ENCODE data around the gene RTTN.
"Not testable (repeated sequence)": the region's sequence is repeated elsewhere in the genome, so short reads cannot be mapped to it uniquely, and the experiment has no call there.

RTTN gene

DNA sequence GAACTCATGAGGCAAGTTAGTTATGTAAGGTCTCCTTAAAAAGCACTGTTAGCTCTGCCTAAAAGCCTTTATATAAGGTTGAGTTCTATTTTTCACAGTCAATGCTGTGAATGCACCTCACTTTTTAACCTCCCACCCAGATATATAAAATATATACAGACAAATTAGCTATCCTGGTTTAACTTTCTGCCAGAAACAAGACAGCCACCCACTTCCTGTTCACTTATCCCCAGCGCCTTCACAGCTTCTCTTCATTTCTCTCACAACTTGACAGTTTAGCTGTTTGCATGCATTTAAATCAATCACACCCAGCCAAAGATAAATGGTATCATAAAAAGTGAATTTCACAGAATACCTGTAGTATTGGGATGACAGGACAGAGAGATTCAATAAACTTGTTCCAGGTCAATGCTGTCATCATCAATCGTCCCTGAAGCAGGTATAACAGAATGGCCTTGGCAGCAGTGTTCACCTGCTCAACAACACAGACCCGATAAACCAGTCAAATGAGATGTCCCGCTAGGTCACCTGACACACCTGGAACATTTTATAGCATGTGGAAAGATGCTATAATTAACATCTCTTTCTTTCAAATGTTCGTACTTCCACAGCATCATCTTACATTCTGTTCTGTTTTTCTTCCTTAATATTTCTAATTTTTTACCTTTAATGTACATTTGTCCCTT is 55.7 kb downstream of the RTTN start:
- DNase-seq (ENCODE audit: low spot score) = no peak

DNA sequence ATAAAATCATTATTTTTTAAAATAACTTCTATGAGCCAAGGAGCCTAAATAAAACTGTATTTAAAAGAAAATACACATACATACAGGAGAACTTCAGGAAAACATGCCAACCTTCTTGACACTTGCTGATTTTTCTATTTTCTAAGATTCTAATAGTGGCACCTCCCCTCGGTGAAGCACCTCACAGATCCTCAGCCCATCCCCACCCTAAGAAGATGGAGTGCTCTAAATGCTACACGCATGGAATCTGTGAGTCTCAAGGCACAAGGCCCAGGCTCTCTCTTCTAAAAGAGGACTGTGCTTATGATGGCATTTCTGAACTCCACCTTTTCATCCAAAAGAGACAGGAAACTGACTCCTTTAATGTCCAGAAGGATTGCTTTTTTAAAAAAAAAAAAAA is 56.3 kb downstream of the RTTN start:
- DNase-seq (ENCODE audit: low spot score) = no peak

DNA sequence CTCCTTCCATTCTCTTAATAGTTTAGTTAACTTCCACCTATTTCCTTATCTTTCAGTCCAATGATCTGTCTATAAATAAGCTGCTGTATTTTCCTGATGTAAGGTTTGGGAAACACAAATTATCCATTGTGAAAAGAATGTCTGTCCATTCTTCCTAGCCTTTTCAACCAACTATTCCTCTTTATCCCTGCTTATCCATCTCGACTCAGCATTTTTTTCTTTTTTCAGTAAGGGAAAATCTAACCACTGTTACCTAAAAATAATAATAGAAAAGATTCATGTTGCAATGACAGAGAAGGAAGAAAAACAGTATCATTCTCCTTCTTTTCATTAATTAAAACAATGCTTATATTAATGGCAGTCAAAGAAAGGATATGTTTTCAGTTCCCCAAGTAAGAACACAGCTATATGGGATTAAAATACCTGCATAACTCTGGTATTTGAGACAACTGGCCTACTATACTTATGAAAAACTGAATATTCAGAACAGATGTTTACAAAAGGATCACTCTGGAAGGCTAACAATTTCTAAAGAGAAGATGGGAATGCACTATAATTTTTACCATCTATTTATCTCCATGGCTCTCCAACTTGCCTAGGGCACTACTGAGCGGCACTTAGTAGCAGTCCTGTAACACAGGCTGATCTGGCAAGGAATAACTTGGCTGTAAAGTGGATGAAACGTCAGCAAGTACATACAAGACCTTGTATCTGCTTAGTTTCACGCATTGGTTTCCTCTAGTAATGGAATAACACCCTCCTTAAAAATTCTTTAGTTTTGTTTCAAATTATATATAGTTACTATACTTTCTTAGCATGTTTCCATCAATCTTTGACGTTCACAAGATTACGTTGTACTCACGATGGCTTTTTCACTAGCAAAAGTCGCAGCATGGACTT is 57.2 kb downstream of the RTTN start:
- DNase-seq (ENCODE audit: low spot score) = no peak

DNA sequence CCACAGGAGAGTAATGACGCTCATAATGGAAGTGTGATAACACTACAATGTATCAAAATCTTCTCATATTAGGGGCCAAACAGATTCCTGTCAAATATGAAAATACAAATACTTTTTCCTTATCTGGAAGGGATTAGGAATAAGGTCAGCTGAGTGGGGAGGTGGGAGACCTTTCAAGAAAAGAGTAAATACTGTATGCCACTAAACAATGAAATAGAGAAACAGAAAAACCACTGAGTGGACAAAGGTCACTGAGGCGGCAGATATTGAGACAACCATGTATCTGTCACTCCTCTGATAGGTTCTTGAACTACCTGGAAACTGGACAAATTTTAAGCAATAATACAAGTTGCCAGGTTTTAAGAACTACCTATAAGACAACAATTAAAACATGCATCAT is 59.3 kb downstream of the RTTN start:
- DNase-seq (ENCODE audit: low spot score) = no peak

DNA sequence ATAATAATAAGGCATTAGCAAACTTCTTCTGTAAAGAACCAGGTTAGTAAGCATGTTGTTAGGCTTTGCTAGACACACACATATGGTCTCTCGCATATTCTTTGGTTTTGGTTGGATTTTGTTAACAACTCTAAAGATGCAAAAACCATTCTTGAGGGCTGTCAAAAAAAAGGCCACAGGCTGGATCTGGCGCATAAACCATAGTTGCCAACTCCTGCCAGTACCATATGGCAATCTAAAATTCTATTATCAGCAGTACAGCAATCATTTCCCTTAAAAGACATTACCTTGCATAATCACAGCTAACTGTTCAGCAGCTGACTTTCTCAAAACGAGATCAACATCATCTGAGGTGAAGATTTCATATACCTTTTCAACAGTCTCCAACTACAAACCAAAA is 63.5 kb downstream of the RTTN start:
- no peak for DNase-seq (ENCODE audit: low spot score)

DNA sequence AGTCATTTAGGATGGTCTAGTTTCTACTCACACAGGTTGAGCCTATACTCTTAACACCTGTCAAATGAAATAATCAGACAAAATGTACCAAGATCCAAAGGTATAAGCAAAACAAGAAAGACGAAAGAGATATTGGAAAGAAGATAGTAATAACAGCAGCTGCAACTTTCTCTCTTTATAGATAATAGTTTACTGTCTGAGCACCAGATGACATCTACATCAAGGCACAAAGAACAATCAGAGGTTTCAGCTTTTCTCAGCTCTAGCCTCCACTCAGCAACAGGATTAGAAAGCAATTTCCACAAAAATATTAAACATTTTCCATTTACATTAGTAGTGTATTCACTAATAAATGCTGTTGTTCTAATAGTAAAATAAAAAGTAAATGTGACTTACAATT is 66.3 kb downstream of the RTTN start:
- no peak for DNase-seq (ENCODE audit: low spot score)

DNA sequence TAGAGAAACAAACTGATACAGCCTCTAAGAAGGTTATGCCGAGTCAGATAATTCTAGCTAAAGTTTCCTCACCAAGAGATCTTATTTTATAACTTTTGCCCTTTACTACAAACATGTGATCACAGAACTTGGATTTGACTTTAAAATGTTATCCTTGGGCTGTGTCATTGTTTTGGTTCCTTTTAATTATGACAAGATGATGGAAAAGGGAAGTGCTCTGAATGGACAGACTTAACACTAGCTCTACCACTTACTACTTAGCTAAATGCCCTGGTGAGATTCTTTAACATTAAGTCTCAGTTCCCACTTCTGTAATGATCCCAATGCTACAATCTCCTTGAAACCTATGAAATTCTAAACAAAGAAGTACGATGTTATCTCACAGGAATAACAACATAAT is 69.9 kb downstream of the RTTN start:
- DNase-seq (ENCODE audit: low spot score) = no peak

DNA sequence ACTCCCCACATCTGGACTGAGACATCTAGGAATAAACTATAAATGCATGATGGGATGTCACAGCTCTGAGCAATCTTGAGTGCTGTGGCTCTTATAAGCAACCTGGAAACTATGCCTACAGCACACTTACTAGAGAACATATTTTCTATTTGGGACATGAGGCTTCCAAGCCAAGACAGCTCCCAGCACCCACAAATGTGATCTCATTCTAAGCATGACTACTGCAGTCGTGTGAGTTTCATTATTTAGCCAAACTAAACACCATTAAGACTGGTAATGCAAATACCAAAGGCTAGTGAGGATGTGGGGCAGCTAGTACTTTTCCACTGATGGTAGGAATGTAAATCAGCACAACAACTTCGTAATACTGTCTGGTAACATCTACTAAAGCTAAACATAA is 72.5 kb downstream of the RTTN start:
- DNase-seq (ENCODE audit: low spot score) = no peak

DNA sequence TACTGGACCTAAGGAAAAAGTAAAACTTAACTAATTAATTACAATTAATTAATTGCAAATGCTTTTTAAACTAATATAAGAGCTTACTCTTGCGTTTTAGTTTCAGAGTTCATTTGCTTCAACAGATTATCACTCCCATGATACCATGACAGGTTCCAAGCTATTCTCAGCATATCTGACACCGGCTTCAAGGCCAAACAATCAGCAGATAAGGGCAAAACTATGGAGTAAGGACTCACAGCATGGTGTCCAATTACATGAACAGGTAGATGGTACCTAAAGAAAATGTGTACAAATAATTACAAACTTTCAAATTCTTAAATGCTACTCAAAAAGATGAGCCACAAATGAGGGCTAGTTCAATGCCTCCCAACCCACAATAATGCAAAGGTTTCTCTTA is 77.2 kb downstream of the RTTN start:
- DNase-seq (ENCODE audit: low spot score) = no peak

DNA sequence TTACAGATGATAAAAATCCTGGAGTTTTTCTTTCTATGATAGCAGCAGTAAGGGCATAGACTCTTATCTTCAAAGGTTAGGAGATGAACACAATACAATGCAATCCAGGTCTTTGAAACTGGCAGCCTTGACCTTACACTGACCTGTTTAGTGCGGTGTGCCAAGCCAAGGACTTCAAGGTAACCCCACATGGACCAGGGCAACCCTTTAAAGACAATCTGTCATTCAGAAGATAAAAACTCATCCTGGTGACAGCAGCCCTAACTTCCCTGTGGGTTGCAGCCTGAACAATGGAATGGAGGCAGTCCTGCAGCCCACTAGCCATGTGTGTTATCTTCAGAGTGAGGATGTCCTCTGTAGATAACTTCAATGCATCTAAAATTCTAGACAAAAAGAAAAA is 78.1 kb downstream of the RTTN start:
- DNase-seq (ENCODE audit: low spot score) = no peak

DNA sequence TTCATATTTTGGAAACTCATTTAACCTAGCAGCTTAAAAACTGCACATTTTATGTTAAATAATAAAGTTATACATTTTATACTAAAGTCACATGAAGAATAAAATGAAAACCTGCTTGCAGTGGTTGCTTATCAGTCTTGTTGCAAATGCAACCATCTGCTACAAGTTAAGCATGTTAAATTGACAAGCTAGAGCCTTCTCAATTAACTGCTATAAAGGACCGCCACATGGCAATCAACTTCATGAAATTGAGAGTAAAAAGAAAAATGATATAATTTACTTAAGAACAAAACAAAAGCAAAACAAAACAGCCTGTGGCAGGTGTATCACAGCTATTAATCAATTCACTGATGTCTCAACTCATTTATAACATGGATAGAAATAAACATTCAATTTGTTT is 78.7 kb downstream of the RTTN start:
- no peak for DNase-seq (ENCODE audit: low spot score)

DNA sequence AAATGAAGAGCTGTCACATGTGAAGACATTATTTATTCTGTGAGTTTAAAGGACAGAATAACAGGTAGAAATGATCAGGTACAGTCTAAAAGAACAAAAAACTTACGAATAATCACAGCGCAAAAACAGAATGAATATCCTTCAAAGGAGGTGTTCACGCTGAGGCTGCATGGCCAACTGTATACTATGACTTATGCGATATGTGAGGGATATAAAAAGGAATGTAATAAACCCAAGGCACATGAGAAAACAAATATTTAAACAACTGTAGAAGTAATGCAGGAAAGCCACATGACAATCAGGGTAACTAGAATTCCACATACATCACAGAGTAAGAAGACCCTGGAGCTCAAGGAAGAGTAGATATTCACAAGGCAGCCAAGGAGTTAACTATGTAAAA is 81.3 kb downstream of the RTTN start:
- no peak for DNase-seq (ENCODE audit: low spot score)

DNA sequence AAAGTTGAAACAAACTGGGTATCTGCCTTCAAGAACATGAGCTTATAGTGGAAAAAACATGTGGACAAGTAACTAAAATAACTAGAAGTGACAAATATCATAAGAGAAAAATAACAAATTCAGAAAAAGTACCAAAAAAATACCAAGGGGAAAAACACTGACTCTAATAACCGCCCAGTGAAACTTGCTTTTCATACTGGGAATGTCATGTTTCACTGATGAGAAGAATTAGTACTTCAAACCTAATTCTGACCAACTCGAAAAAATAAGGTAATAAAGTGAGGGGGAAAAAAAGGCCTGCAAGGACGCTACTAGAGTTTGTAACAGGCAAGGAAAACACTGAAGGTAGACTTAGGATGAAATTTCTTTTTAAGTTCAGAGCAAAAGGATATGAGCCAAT is 83.6 kb downstream of the RTTN start:
- no peak for DNase-seq (ENCODE audit: low spot score)

DNA sequence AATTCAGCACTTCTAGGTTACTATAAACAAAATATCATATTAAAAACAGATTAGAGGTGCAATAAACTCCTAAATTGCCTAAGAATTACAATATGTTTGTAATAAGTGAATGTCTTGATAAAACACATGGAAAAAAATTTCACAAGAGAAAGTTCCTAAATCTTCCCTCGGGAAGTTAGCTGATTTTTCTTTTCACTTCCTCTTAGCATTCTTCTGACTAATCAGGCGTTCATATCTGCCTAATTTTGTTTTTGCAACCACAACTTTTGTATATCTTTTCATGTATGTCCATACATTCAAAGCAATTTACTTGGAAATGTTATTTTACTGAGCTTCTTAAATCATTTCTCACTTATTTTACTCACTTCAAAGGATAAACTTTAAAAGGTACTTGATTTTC is 88.5 kb downstream of the RTTN start:
- no peak for DNase-seq (ENCODE audit: low spot score)

DNA sequence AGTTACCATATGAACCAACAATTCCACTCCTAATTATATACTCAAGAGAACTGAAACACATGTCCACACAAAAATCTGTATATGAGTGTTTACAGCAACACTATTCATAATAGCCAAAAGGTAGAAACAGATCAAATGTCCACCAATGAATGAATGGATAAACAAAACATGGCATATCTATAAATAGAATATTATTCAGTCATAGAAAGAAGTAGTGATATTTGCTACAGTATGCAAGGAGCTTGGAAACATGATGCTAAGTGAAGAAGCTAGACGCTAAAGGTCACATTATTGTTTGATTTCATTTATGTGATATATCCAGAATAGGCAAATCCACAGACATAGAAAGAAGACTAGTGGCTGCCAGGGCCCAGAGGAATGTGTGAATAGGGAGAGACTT is 92.0 kb downstream of the RTTN start:
- no peak for DNase-seq (ENCODE audit: low spot score)

DNA sequence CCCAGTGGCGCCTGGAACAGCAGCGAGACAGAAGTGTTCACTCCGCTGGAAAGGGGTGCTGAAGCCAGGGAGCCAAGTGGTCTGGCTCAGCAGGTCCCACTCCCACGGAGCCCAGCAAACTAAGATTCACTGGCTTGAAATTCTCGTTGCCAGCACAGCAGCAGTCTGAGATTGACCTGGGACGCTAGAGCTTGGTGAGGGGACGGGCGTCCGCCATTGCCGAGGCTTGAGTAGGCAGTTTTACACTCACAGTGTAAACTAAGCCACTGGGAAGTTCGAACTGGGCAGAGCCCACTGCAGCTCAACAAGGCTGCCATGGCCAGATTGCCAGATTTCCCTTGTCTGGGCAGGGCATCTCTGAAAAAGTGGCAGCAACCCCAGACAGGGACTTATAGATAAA is 94.8 kb downstream of the RTTN start:
- no peak for DNase-seq (ENCODE audit: low spot score)

DNA sequence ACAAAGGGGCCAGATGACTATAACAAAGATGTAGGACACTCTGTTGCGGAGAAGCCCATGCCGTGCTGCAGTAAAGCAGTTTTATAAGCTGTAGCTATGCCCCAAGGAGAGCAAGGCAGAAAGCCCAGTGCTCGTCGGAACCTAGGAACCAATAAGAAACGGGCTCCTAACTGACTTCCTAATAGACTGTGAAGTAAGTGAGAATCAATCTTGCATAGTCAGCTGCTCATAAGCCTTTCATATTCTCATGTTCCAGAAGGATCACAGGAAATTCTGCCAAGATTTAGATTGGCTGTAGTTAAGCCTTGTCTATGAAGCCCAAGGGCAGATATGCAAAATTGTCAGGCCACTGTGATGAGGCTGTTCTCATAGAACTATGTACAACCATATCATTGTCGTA is 98.4 kb downstream of the RTTN start:
- no peak for DNase-seq (ENCODE audit: low spot score)

DNA sequence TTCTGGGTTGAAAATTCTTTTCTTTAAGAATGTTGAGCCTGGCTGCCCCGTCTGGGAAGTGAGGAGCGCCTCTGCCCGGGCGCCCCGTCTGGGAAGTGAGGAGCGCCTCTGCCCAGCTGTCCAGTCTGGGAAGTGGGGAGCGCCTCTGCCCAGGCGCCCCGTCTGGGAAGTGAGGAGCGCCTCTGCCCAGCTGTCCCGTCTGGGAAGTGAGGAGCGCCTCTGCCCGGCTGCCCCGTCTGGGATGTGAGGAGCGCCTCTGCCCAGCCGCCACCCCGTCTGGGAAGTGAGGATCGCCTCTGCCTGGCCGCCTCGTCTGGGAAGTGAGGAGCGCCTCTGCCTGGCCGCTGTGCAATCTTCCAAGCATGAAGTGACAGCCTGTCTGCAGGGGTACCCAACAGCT is 102.6 kb downstream of the RTTN start:
- not testable (repeated sequence) for DNase-seq (ENCODE audit: low spot score)

DNA sequence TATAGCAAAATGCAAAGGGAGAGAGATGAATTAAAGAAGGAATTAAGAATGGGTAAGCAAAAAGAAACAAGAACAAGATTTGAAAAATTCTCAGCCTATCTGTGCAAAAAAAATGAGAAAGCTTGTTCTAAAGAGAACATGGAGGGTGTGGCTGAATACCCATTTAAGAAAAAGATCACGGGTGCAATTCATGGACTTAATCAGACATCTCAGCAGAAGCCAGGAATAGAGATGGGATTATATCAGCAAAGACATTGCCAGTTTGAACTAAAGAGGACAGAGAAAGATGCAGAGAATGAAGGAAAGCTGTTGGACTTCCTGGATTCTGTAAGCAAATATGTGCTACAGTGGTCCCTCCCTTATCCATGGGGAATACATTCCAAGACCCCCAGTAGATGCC is 115.6 kb downstream of the RTTN start:
- no peak for DNase-seq (ENCODE audit: low spot score)

DNA sequence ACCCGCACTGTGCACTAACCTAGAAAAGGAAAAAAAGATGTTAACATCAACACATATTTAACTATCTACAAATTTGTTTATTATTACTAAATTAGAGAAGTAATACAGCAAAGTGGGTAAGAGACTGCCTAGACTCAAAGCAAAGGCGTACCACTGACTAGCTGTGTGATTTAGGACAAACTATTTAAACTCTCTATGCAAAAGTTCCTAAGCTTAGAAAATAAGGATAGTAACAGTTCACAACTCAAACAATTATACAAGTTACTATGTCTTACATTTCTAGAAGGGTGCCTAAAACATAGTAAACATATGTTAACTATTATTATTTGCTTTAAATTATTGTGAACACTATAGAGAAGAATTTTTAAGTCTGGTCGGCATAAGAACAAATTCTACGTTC is 119.4 kb downstream of the RTTN start:
- DNase-seq (ENCODE audit: low spot score) = no peak

DNA sequence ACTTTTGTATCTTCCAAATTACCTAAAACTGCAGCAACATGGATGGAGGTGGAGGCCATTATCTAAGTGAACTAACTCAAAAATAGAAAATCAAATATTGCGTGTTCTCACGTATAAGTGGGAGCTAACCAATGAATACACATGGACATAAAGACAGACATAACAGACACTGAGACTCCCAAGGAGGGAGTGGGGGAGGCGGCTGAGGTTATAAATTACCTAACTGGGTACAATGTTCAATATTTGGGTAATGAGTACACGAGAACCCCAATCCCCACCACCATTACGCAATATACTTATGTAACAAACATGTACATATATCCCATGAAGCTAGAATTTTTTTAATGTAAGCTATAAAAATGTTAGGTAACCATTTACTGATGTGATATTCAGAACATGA is 119.8 kb downstream of the RTTN start:
- DNase-seq (ENCODE audit: low spot score) = no peak

DNA sequence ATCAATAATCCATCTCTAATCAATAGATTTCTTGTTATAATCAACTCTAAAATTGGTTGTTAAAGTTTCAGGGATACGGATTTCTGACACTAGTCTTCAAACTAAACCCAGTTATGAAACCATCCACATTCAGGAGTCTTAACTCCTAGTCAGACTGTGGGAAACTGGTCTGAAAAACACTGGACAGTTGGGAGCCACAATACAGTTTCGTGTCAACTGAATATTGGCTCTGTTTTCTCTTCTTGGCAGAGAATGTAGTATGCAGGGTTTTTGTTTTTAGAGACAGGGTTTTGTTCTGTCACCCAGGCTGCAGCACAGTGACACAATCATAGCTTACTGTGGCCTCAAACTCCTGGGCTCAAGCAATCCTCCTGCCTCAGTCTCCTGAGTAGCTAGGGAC is 123.1 kb downstream of the RTTN start:
- no peak for DNase-seq (ENCODE audit: low spot score)

DNA sequence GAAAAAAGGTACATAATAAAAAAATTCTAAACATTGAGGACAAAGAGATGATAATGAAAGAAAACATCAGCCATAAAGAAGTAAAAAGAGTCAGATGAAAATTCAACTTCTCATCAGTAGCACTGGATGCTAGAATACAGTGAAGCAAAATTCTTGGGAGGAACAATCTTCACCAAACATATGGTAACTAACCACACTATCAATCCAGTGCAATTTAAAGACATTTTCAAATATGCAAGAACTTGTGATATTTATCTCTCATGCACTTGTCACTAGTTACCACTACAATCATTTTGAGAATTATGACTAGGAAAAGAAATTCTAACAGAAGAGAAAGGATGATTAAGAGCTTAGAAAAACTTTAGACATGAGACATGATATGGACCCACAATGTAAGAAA is 127.4 kb downstream of the RTTN start:
- DNase-seq (ENCODE audit: low spot score) = no peak

DNA sequence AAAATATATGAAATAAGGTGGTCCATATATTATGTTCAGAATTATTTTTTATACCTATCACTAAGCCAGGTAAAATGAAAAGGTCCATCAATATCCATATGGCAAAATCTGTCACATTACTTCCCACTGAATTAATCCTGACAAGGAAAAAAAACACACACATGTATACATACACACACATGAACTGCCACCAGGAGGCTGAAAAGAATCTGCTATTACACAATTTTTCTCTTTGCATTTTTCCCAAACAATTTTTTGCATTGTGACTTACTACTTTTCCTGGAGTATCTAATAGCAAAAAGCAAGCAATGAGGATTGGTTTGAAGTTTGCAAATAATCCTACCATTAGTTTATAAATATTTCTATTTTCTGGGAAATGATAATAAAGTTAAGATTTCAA is 129.6 kb downstream of the RTTN start:
- DNase-seq (ENCODE audit: low spot score) = no peak

Data from germinal center (tissue), 1 donor.